GM23338 (cell line): Measurements from ENCODE around the gene GNAZ. TPM values are rescaled to one million over a fixed set of nuclear protein-coding genes. Genes with fewer than 3 reads are reported as not detected.

ENCODE experiments used
- ATAC-seq: fragments of 200-7000 bp; cut with Tn5 transposase; 3 replicates; pipeline ENCODE4 v1.9.1; 2020
- DNase-seq: peaks from one replicate; pipeline ENCODE4 v3.0.0-alpha.2; 2015; ENCODE audit warnings: low spot score
- H2AFZ ChIP-seq: fragments of 200-600 bp; sonication (generic); 2 replicates; pipeline ENCODE4 v1.8.0; 2016; ENCODE audit warnings: antibody characterized with exemption, mild to moderate bottlenecking, moderate library complexity
- H3F3A ChIP-seq: fragments of 200-600 bp; sonication (generic); replicated peaks from 2 replicates; pipeline ENCODE4 v1.8.0; 2017; ENCODE audit warnings: antibody characterized with exemption, mixed run types, low read depth
- H3K27ac ChIP-seq: fragments of 200-600 bp; sonication (generic); 2 replicates; pipeline ENCODE4 v1.6.1; 2016; ENCODE audit warnings: low read depth
- H3K27me3 ChIP-seq: fragments of 200-600 bp; sonication (generic); 2 replicates; pipeline ENCODE4 v1.8.0; 2016; ENCODE audit warnings: mild to moderate bottlenecking, mixed run types, moderate library complexity; ENCODE audit not compliant: insufficient read depth
- H3K36me3 ChIP-seq: fragments of 200-600 bp; sonication (generic); 2 replicates; pipeline ENCODE4 v1.8.0; 2016; ENCODE audit warnings: mild to moderate bottlenecking; ENCODE audit not compliant: insufficient read depth
- H3K4me1 ChIP-seq: fragments of 200-600 bp; sonication (generic); 2 replicates; pipeline ENCODE4 v1.8.0; 2016; ENCODE audit warnings: mild to moderate bottlenecking, moderate library complexity; ENCODE audit not compliant: insufficient read depth
- H3K4me2 ChIP-seq: fragments of 200-600 bp; sonication (generic); 2 replicates; pipeline ENCODE4 v1.7.1; 2017; ENCODE audit warnings: mixed run types
- H3K4me3 ChIP-seq: fragments of 200-600 bp; sonication (generic); 2 replicates; pipeline ENCODE4 v1.6.1; 2016; ENCODE audit warnings: mixed run types
- H3K79me2 ChIP-seq: fragments of 200-600 bp; sonication (generic); replicated peaks from 2 replicates; pipeline ENCODE4 v1.8.0; 2017; ENCODE audit warnings: mild to moderate bottlenecking; ENCODE audit not compliant: insufficient read depth
- H3K9me2 ChIP-seq: fragments of 200-600 bp; sonication (generic); 2 replicates; pipeline ENCODE4 v1.8.0; 2017; ENCODE audit not compliant: insufficient read depth
- H4K20me1 ChIP-seq: fragments of 200-600 bp; sonication (generic); replicated peaks from 2 replicates; pipeline ENCODE4 v1.8.0; 2017; ENCODE audit warnings: mild to moderate bottlenecking; ENCODE audit not compliant: insufficient read depth
- H3K27ac Mint-ChIP-seq: 2 replicates; pipeline ENCODE4 v1.8.0; 2020; ENCODE audit warnings: inconsistent platforms, mild to moderate bottlenecking, moderate library complexity, mixed read lengths
- H3K27me3 Mint-ChIP-seq: 3 replicates; pipeline ENCODE4 v1.8.0; 2022; ENCODE audit warnings: low read depth, mild to moderate bottlenecking, moderate library complexity, mixed read lengths, inconsistent platforms; ENCODE audit not compliant: insufficient read depth, poor library complexity
- H3K36me3 Mint-ChIP-seq: 3 replicates; pipeline ENCODE4 v1.8.0; 2021; ENCODE audit warnings: low read depth, mild to moderate bottlenecking, inconsistent platforms, moderate library complexity, mixed read lengths
- H3K4me1 Mint-ChIP-seq: 3 replicates; pipeline ENCODE4 v1.8.0; 2020; ENCODE audit warnings: mild to moderate bottlenecking, inconsistent platforms, mixed read lengths
- H3K4me3 Mint-ChIP-seq: 3 replicates; pipeline ENCODE4 v1.8.0; 2021; ENCODE audit warnings: moderate library complexity, mild to moderate bottlenecking, inconsistent platforms, mixed read lengths
- H3K9me3 Mint-ChIP-seq: 3 replicates; pipeline ENCODE4 v1.8.0; 2020; ENCODE audit warnings: moderate library complexity, mild to moderate bottlenecking, inconsistent platforms, mixed read lengths
- EZH2 ChIP-seq: fragments of 200-600 bp; sonication (generic); IDR thresholded peaks from one replicate; pipeline ENCODE4 v1.8.0; 2017; ENCODE audit warnings: antibody characterized with exemption, mild to moderate bottlenecking, low read depth; ENCODE audit not compliant: unreplicated experiment
- EZH2phosphoT487 ChIP-seq: fragments of 200-600 bp; sonication (generic); IDR thresholded peaks from one replicate; pipeline ENCODE4 v1.8.1; 2018; ENCODE audit warnings: antibody characterized with exemption; ENCODE audit not compliant: unreplicated experiment
- JUNB ChIP-seq: IDR thresholded peaks from one replicate; pipeline ENCODE4 v1.6.1; 2016; ENCODE audit warnings: antibody characterized with exemption; ENCODE audit not compliant: unreplicated experiment
- POLR2AphosphoS5 ChIP-seq: IDR thresholded peaks from 2 replicates; pipeline ENCODE4 v1.6.1; 2016; ENCODE audit warnings: antibody characterized with exemption, low read depth
- STAT1 ChIP-seq: IDR thresholded peaks from one replicate; pipeline ENCODE4 v1.6.1; 2016; ENCODE audit warnings: antibody characterized with exemption; ENCODE audit not compliant: unreplicated experiment
- ZNF331 ChIP-seq: fragments of 250-450 bp; sonication (Bioruptor Pico); IDR thresholded peaks from 2 replicates; pipeline ENCODE4 v1.5.0; 2020; ENCODE audit warnings: low read depth, mild to moderate bottlenecking, moderate library complexity
- polyA plus RNA-seq: library from polyadenylated mRNA; unstranded; fragments of >200 nt; fragmentation: Nextera tagmentation; extraction: Ambion mirVana; gene quantifications from 2 replicates; pipeline ENCODE4 v1.2.1, GENCODE V29; 2016
- total RNA-seq: library from RNA; depleted of rRNA; stranded (reverse); fragments of >200 nt; shearing (Covaris generic); gene quantifications from 2 replicates; pipeline ENCODE4 v1.2.3, GENCODE V29; 2014
- TF ChIP-seq, protein P1 (sequence below), 2 experiments: fragments of 200-600 bp in 1 of 2; sonication (generic) in 1 of 2; conservative IDR thresholded peaks; 2 replicates each; pipeline versions ENCODE4 v1.5.1 to v1.6.1; 2016 to 2017; ENCODE audit warnings: antibody characterized with exemption in 2 of 2, low read depth in 2 of 2, mild to moderate bottlenecking in 2 of 2, moderate library complexity in 1 of 2
- TF ChIP-seq, protein P2 (sequence below): IDR thresholded peaks from 2 replicates; pipeline ENCODE4 v1.6.1; 2016; ENCODE audit warnings: antibody characterized with exemption
- TF ChIP-seq, protein P3 (sequence below): fragments of 250-450 bp; sonication (Bioruptor Pico); IDR thresholded peaks from 2 replicates; pipeline ENCODE4 v1.5.0; 2020; ENCODE audit warnings: mild to moderate bottlenecking, moderate library complexity
- TF ChIP-seq, protein P4 (sequence below): IDR thresholded peaks from one replicate; pipeline ENCODE4 v1.6.1; 2018; ENCODE audit warnings: antibody characterized with exemption; ENCODE audit not compliant: unreplicated experiment

GNAZ gene
- total and polyA plus RNA-seq, 2 experiments from 2014 or later = 2.9 to 11.1 TPM

DNA sequence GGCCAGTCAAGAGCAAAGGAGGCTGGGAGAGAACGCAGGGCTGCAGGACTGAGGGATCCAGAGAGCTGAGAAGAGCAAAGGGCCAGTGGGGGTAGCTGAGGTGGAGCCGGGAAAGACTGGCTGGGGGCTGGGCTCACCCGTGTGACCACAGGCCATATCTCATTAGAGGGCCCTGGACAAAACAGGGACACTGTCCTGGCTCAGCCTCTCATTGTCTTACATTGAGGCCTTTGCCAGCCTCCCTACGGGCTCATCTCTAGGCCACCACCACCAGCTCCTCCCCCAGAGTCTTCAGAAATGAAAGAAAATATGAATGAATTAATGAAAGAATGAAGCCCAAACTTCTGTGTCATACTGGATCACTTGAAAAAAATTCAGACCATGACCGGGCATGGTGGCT, 84.1 kb downstream of the GNAZ start (continued):
- TF ChIP-seq, protein P1, sequence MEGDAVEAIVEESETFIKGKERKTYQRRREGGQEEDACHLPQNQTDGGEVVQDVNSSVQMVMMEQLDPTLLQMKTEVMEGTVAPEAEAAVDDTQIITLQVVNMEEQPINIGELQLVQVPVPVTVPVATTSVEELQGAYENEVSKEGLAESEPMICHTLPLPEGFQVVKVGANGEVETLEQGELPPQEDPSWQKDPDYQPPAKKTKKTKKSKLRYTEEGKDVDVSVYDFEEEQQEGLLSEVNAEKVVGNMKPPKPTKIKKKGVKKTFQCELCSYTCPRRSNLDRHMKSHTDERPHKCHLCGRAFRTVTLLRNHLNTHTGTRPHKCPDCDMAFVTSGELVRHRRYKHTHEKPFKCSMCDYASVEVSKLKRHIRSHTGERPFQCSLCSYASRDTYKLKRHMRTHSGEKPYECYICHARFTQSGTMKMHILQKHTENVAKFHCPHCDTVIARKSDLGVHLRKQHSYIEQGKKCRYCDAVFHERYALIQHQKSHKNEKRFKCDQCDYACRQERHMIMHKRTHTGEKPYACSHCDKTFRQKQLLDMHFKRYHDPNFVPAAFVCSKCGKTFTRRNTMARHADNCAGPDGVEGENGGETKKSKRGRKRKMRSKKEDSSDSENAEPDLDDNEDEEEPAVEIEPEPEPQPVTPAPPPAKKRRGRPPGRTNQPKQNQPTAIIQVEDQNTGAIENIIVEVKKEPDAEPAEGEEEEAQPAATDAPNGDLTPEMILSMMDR (conservative IDR thresholded peaks at IDR 0.05; ENCODE audit: low read depth in 2 of 2) = no peak
- TF ChIP-seq EZH2 = no peak

DNA sequence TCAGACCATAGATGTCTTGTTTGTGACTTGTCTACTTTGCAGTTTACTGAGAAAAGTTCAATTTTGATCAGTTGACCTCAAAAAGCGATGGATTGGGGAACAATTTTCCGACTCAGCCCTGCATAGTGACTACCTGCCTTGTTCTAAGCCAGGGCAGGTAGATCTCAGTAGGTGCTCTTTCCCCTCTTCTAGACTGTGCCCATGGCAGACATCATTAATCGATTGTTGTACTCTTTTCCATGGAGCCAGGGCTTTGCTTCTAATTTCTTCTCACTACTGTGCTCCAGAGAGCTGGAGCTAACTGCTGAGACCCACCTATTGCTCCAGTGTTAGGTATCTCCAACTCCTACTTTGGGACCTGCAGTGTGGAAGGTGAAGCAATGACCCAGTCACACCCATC, 84.8 kb downstream of the GNAZ start:
- no peak overlapping the region; the same call in 2 of the 3 replicates for H3K4me3 Mint-ChIP-seq
- Histone ChIP-seq H2AFZ (no peak overlapping the region), H4K20me1 (no peaks in the 10 kb centered on the region), H3K4me1 (peaks cover 6% of the 10 kb centered on the region), H3K36me3 (no peaks in the 10 kb centered on the region), H3K27ac (no peak overlapping the region), H3K9me2 (no peaks in the 10 kb centered on the region), H3K4me2 (no peak overlapping the region), H3K4me3 (no peak overlapping the region), H3K27me3 (no peaks in the 10 kb centered on the region), H3F3A (no peaks in the 10 kb centered on the region), H3K79me2 (no peaks in the 10 kb centered on the region)
- H3K9me3 Mint-ChIP-seq = no peaks in the 10 kb centered on the region; the same call in 2 of the 3 replicates
- H3K4me1 Mint-ChIP-seq = peaks cover 39% of the 10 kb centered on the region
- no peak for DNase-seq
- no peak for ATAC-seq
- no peaks in the 10 kb centered on the region for H3K36me3 Mint-ChIP-seq
- peaks cover 26% of the 10 kb centered on the region for H3K27me3 Mint-ChIP-seq
- no peak overlapping the region for H3K27ac Mint-ChIP-seq
- TF ChIP-seq POLR2AphosphoS5 (no peak), EZH2phosphoT487 (no peak), JUNB (no peak), STAT1 (no peak), EZH2 (no peak), ZNF331 (CRISPR knock-in tag) (no peak)
- TF ChIP-seq, protein P2, sequence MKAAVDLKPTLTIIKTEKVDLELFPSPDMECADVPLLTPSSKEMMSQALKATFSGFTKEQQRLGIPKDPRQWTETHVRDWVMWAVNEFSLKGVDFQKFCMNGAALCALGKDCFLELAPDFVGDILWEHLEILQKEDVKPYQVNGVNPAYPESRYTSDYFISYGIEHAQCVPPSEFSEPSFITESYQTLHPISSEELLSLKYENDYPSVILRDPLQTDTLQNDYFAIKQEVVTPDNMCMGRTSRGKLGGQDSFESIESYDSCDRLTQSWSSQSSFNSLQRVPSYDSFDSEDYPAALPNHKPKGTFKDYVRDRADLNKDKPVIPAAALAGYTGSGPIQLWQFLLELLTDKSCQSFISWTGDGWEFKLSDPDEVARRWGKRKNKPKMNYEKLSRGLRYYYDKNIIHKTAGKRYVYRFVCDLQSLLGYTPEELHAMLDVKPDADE = no peak
- TF ChIP-seq, protein P3, sequence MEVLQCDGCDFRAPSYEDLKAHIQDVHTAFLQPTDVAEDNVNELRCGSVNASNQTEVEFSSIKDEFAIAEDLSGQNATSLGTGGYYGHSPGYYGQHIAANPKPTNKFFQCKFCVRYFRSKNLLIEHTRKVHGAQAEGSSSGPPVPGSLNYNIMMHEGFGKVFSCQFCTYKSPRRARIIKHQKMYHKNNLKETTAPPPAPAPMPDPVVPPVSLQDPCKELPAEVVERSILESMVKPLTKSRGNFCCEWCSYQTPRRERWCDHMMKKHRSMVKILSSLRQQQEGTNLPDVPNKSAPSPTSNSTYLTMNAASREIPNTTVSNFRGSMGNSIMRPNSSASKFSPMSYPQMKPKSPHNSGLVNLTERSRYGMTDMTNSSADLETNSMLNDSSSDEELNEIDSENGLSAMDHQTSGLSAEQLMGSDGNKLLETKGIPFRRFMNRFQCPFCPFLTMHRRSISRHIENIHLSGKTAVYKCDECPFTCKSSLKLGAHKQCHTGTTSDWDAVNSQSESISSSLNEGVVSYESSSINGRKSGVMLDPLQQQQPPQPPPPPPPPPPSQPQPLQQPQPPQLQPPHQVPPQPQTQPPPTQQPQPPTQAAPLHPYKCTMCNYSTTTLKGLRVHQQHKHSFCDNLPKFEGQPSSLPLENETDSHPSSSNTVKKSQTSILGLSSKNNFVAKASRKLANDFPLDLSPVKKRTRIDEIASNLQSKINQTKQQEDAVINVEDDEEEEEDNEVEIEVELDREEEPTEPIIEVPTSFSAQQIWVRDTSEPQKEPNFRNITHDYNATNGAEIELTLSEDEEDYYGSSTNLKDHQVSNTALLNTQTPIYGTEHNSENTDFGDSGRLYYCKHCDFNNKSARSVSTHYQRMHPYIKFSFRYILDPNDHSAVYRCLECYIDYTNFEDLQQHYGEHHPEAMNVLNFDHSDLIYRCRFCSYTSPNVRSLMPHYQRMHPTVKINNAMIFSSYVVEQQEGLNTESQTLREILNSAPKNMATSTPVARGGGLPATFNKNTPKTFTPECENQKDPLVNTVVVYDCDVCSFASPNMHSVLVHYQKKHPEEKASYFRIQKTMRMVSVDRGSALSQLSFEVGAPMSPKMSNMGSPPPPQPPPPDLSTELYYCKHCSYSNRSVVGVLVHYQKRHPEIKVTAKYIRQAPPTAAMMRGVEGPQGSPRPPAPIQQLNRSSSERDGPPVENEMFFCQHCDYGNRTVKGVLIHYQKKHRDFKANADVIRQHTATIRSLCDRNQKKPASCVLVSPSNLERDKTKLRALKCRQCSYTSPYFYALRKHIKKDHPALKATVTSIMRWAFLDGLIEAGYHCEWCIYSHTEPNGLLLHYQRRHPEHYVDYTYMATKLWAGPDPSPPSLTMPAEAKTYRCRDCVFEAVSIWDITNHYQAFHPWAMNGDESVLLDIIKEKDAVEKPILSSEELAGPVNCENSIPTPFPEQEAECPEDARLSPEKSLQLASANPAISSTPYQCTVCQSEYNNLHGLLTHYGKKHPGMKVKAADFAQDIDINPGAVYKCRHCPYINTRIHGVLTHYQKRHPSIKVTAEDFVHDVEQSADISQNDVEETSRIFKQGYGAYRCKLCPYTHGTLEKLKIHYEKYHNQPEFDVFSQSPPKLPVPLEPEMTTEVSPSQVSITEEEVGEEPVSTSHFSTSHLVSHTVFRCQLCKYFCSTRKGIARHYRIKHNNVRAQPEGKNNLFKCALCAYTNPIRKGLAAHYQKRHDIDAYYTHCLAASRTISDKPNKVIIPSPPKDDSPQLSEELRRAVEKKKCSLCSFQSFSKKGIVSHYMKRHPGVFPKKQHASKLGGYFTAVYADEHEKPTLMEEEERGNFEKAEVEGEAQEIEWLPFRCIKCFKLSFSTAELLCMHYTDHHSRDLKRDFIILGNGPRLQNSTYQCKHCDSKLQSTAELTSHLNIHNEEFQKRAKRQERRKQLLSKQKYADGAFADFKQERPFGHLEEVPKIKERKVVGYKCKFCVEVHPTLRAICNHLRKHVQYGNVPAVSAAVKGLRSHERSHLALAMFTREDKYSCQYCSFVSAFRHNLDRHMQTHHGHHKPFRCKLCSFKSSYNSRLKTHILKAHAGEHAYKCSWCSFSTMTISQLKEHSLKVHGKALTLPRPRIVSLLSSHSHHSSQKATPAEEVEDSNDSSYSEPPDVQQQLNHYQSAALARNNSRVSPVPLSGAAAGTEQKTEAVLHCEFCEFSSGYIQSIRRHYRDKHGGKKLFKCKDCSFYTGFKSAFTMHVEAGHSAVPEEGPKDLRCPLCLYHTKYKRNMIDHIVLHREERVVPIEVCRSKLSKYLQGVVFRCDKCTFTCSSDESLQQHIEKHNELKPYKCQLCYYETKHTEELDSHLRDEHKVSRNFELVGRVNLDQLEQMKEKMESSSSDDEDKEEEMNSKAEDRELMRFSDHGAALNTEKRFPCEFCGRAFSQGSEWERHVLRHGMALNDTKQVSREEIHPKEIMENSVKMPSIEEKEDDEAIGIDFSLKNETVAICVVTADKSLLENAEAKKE = no peak
- TF ChIP-seq, protein P1 (conservative IDR thresholded peaks at IDR 0.05; ENCODE audit: low read depth in 2 of 2) = no peak
- TF ChIP-seq, protein P4, sequence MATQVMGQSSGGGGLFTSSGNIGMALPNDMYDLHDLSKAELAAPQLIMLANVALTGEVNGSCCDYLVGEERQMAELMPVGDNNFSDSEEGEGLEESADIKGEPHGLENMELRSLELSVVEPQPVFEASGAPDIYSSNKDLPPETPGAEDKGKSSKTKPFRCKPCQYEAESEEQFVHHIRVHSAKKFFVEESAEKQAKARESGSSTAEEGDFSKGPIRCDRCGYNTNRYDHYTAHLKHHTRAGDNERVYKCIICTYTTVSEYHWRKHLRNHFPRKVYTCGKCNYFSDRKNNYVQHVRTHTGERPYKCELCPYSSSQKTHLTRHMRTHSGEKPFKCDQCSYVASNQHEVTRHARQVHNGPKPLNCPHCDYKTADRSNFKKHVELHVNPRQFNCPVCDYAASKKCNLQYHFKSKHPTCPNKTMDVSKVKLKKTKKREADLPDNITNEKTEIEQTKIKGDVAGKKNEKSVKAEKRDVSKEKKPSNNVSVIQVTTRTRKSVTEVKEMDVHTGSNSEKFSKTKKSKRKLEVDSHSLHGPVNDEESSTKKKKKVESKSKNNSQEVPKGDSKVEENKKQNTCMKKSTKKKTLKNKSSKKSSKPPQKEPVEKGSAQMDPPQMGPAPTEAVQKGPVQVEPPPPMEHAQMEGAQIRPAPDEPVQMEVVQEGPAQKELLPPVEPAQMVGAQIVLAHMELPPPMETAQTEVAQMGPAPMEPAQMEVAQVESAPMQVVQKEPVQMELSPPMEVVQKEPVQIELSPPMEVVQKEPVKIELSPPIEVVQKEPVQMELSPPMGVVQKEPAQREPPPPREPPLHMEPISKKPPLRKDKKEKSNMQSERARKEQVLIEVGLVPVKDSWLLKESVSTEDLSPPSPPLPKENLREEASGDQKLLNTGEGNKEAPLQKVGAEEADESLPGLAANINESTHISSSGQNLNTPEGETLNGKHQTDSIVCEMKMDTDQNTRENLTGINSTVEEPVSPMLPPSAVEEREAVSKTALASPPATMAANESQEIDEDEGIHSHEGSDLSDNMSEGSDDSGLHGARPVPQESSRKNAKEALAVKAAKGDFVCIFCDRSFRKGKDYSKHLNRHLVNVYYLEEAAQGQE = no peak
